NCI-H1048 (cell line): ENCODE results near the gene UGT2A1.

Source experiments
- DNase-seq: peaks from one replicate; lab custom pipeline; 2025; lab: John Stamatoyannopoulos, UW

The UGT2A1 gene

DNA sequence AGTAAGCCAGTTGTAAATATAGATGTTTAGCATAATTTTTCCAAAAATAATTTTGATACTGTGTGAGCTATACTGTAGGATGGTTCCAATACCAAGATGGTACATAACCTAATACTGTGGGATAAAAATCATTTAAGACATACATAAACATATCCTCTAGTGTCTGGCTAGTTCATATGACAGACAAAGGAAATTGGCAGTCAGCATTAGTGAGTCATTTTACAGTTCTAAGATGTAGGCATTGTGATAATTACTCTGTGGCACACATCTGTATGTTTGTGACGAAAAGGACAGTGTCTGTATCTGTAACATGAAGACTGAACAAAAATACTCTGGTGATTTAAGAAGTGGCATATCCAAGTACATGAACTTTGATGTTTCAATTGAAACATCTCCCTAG lies 63.2 kb downstream of the UGT2A1 start:
- DNase-seq: no peak

DNA sequence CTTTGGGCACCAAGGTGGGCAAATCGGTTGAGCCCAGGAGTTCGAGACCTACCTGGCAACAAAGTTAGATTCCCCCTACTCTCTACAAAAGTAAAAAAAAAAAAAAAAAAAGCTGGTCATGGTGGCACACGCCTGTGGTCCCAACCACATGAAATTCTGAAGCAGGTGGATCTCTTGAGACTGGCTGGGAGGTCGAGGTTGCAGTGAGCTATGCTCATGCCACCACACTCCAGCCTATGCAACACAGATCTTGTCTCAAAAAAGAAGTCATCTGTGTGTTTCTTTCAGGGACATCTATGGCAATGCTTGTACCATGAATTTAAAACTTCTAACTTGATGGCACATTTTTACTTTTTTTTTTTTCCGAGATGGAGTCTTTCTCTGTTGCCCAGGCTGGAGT lies 68.9 kb downstream of the UGT2A1 start:
- DNase-seq: no peak

DNA sequence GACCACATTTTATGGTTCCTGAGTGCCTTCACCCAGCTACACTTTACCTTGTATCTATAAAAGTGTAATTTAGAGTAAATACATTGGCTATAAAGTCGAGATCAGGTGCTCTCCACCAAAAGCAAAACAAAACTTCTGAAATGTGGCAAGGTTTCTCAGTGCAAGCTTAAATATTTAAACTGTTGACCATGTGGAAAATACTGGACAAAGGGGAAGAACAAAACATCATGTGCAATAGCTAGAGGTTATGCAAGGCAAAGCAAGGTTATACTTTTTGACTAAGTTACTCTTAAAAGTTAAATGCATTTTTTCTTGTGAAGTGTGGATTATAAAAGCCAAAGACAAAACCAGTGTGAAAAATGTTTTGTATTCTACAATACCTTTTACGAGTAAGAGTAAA lies 69.5 kb downstream of the UGT2A1 start:
- DNase-seq: no peak

DNA sequence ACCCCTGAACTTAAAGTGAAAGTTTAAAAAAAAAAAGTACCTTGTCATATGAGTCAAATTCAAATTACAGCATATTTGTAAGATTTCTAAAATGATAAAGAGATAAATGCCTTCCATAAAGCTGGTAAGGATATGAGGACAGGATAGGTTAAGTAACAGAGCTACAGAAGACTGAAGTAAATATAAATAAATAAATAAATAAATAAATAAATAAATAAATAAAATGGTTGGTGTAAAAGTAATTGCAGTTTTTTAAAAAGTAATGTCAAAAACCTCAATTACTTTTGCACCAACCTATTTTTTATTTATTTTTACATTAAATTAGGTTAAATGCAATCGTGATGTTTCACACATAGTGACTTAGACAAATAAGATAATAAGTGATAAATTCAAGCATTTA lies 75.8 kb downstream of the UGT2A1 start:
- DNase-seq: no peak

DNA sequence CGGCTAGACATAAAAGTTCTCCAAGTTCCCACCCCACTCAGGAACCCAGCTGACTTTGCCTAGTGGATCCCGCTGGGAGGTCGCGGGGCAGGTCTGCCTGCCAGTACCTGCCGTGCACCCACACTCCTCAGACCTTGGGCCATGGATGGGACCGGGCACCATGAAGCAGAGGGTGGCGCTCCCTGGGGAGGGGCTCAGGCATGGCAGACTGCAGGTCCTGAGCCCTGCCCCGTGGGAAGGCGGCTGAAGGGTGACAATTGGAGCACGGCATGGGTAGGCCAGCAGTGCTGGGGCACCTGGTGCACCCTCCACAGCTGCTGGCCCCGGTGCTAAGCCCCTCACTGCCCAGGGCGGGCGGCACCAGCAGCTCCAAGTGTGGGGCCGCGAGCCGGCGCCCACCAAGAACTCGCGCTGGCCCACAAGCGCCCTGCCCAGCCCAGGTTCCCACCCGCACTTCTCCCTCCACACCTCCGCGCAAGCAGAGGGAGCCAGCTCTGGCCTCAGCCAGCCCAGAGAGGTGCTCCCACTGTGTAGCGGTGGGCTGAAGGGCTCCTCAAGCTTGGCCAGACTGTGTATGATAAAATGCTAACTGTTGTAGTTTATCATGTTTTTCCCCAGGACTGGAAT lies 76.7 kb downstream of the UGT2A1 start:
- no peak for DNase-seq

DNA sequence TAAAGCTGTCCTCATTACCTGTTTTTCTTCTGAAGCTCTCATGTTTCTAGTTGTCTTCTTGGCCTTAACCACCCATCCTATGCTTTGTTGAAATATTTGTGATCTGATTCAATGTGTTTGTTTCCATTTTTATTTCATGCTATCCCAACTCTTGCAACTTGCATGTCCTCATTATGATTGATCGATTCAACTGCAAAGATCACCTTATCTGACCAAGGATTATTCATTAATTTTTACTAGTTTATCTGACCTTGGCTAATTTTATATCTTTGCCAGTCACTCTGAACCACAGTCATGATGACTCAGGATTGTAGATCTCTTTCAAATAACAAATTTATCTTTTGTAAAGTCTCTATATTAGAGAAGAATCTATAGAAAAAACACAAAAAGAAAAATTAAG lies 84.3 kb downstream of the UGT2A1 start:
- no peak for DNase-seq

DNA sequence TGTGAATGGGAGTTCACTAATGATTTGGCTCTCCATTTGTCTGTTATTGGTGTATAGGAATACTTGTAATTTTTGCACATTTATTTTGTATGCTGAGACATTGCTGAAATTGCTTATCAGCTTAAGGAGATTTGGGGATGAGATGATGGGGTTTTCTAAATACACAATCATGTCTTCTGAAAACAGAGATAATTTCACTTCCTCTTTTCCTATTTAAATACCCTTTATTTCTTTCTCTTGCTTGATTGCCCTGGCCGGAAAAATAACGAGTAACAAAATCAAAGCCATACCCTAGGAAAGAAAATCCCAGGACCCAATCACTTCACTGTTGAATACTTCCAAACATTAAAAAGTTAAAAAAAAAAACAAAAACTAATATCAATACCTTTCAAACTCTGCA lies 89.6 kb downstream of the UGT2A1 start:
- no peak for DNase-seq

DNA sequence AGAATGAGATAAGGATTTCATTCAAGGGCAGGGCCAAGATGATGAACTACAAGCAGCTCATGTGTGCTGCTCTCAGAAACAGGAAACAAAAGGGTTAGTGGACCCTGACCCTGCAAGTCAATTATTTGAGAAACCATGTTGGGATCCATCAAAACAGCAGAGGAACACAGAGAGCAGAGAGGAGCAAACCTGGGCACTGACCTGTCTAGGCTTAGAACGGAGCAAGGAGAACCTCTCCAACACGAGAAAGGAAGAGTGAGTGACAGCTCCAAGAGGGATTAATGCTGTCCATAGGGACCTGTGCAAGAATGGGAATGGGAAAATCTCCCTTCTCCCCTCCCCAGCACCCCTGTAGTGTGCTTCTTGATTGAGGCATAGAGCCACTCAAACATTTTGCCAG lies 103.4 kb downstream of the UGT2A1 start:
- DNase-seq: no peak

DNA sequence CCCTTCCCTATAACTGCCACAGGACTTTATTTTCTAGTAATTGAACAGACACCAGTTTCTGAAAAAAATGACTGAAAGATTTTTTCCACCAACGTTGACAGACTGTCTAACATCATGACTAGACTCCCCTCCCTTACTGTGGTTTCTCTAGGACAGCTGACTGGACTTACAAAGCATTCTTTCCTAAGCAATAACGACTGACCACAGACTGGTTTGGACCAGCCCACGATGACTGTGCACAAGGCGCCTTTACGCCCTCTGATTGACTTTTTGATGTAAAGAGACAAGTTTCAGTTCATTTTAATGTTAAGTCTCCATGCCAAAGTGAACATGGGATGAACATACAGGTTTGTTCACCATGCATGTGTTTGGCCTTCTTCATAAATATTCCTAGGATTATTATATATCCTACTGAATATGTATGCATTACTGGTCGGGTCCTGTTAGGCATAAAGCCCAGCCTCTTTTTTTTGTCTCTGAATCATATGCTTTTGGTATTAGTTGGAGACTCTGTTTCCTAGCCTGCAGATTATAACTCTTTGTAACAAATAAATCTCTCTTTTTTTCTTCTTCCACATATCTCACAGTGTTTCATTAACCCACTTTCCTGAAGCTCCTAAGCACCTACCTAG lies 106.8 kb downstream of the UGT2A1 start:
- DNase-seq: no peak
